Loucy (cell line): ENCODE measurements around the gene FARS2.

ENCODE experiments used
- H2AFZ ChIP-seq: fragments of 200-600 bp; sonication (generic); 2 replicates; pipeline ENCODE4 v1.6.0; 2016; ENCODE audit warnings: antibody characterized with exemption, mild to moderate bottlenecking, low read length, moderate library complexity
- H3F3A ChIP-seq: fragments of 200-600 bp; 2 replicates; pipeline ENCODE4 v1.6.0; 2016; ENCODE audit warnings: antibody characterized with exemption, low read depth, mild to moderate bottlenecking
- H3K27me3 ChIP-seq: fragments of 200-600 bp; sonication (generic); 2 replicates; pipeline ENCODE4 v1.6.1; 2014; ENCODE audit warnings: low read length, mild to moderate bottlenecking; ENCODE audit not compliant: insufficient read depth, poor library complexity, severe bottlenecking
- H3K36me3 ChIP-seq: fragments of 200-600 bp; sonication (generic); 2 replicates; pipeline ENCODE4 v1.6.1; 2016; ENCODE audit warnings: low read length; ENCODE audit not compliant: insufficient read depth
- H3K4me1 ChIP-seq: fragments of 200-600 bp; sonication (generic); 2 replicates; pipeline ENCODE4 v1.5.1; 2014; ENCODE audit warnings: low read length, mild to moderate bottlenecking; ENCODE audit not compliant: insufficient read depth, poor library complexity, severe bottlenecking
- H3K4me2 ChIP-seq: fragments of 200-600 bp; sonication (generic); 2 replicates; pipeline ENCODE4 v1.6.0; 2014; ENCODE audit warnings: antibody characterized with exemption, low read length, low read depth, mild to moderate bottlenecking; ENCODE audit not compliant: poor library complexity, severe bottlenecking
- H3K4me3 ChIP-seq: fragments of 200-600 bp; sonication (generic); 2 replicates; pipeline ENCODE4 v1.5.1; 2014; ENCODE audit warnings: low read length, mild to moderate bottlenecking, mixed read lengths; ENCODE audit not compliant: poor library complexity, severe bottlenecking
- H3K79me2 ChIP-seq: fragments of 200-600 bp; sonication (generic); 2 replicates; pipeline ENCODE4 v1.6.1; 2014; ENCODE audit warnings: low read length; ENCODE audit not compliant: insufficient read depth
- H3K9ac ChIP-seq: fragments of 200-600 bp; sonication (generic); 2 replicates; pipeline ENCODE4 v1.6.0; 2014; ENCODE audit warnings: mild to moderate bottlenecking, low read depth, low read length, moderate library complexity; ENCODE audit not compliant: poor library complexity, severe bottlenecking
- H3K9me2 ChIP-seq: fragments of 200-600 bp; sonication (generic); replicated peaks from 2 replicates; pipeline ENCODE4 v1.6.1; 2016; ENCODE audit warnings: low read depth, low read length, mixed read lengths
- H3K9me3 ChIP-seq: fragments of 200-600 bp; sonication (generic); 2 replicates; pipeline ENCODE4 v1.6.1; 2014; ENCODE audit warnings: mild to moderate bottlenecking, antibody characterized with exemption, low read length, low read depth; ENCODE audit not compliant: insufficient read depth
- H4K20me1 ChIP-seq: fragments of 200-600 bp; sonication (generic); 2 replicates; pipeline ENCODE4 v1.6.0; 2014; ENCODE audit warnings: antibody characterized with exemption, low read length, mild to moderate bottlenecking; ENCODE audit not compliant: insufficient read depth, poor library complexity, severe bottlenecking
- CTCF ChIP-seq: fragments of 200-600 bp; sonication (generic); conservative IDR thresholded peaks from 2 replicates; pipeline ENCODE4 v1.5.1; 2014; ENCODE audit warnings: mild to moderate bottlenecking, antibody characterized with exemption, low read length
- EZH2phosphoT487 ChIP-seq: fragments of 200-600 bp; IDR thresholded peaks from 2 replicates; pipeline ENCODE4 v1.6.1; 2018; ENCODE audit warnings: antibody characterized with exemption, mild to moderate bottlenecking, moderate library complexity, borderline replicate concordance

The FARS2 gene

GRCh38 chr6:5767471-5767870 is 506.2 kb downstream of the FARS2 start:
- Histone ChIP-seq H3K4me3 (no peak overlapping the region), H3K36me3 (peaks cover under 1% of the 10 kb centered on the region; the same call in 1 of the 2 replicates), H3F3A (no peaks in the 10 kb centered on the region), H3K4me2 (no peak overlapping the region), H3K27me3 (no peaks in the 10 kb centered on the region), H3K4me1 (no peaks in the 10 kb centered on the region), H2AFZ (no peak overlapping the region), H3K79me2 (no peaks in the 10 kb centered on the region), H3K9me2 (no peaks in the 10 kb centered on the region), H3K9ac (no peak overlapping the region), H3K9me3 (no peaks in the 10 kb centered on the region), H4K20me1 (no peaks in the 10 kb centered on the region)
- TF ChIP-seq EZH2phosphoT487 (no peak), CTCF (no peak)

GRCh38 chr6:5771211-5771610 is 509.9 kb downstream of the FARS2 start:
- Histone ChIP-seq H3K27me3 (no peaks in the 10 kb centered on the region), H3K9me3 (no peaks in the 10 kb centered on the region), H3K79me2 (no peaks in the 10 kb centered on the region), H3K4me3 (no peak overlapping the region), H3F3A (no peaks in the 10 kb centered on the region), H3K9ac (no peak overlapping the region), H3K4me1 (no peaks in the 10 kb centered on the region), H3K36me3 (peaks cover 3% of the 10 kb centered on the region; the same call in 1 of the 2 replicates), H3K4me2 (no peak overlapping the region), H4K20me1 (no peaks in the 10 kb centered on the region), H2AFZ (no peak overlapping the region), H3K9me2 (no peaks in the 10 kb centered on the region)
- TF ChIP-seq CTCF: no peak
- no peak for TF ChIP-seq EZH2phosphoT487

- Histone ChIP-seq H4K20me1 (no peaks in the 10 kb centered on the region), H3K4me2 (no peak overlapping the region), H3K4me1 (no peaks in the 10 kb centered on the region), H3F3A (no peaks in the 10 kb centered on the region), H3K9me2 (no peaks in the 10 kb centered on the region), H3K27me3 (no peaks in the 10 kb centered on the region), H3K79me2 (no peaks in the 10 kb centered on the region), H3K9ac (no peak overlapping the region), H3K9me3 (no peaks in the 10 kb centered on the region), H3K36me3 (peaks cover 3% of the 10 kb centered on the region; the same call in 1 of the 2 replicates), H2AFZ (no peak overlapping the region), H3K4me3 (no peak overlapping the region)
- TF ChIP-seq CTCF (no peak), EZH2phosphoT487 (no peak)
These were observed 510.6 kb downstream of the FARS2 start for GRCh38 chr6:5771759-5772390.
